HepG2 (cell line): Measurements from ENCODE around the gene CFTR. TPM values are rescaled to one million over a fixed set of nuclear protein-coding genes. Genes with fewer than 3 reads are reported as not detected.

Source experiments
- ATAC-seq: fragments of 200-7000 bp; cut with Tn5 transposase; 3 replicates; pipeline ENCODE4 v1.9.1; 2020; ENCODE audit warnings: mild to moderate bottlenecking, moderate library complexity
- BruUV-seq: library from RNA; stranded (reverse); fragments of 400-500 nt; replicated peaks from 2 replicates; lab custom pipeline; 2021; lab: Mats Ljungman, UMichigan
- CTCF ChIA-PET: fragments of 300-600 bp; formaldehyde crosslinking; extraction: SDS; loops from one replicate; lab custom pipeline; 2021; ENCODE audit warnings: low total read pairs, inconsistent platforms, low intra/inter-chr PET ratio; lab: Yijun Ruan, JAX
- POLR2A ChIA-PET: fragments of 350-600 bp; sonication (Branson Sonifier 250); formaldehyde crosslinking; loops from one replicate; lab custom pipeline; 2020; ENCODE audit warnings: antibody characterized with exemption, inconsistent platforms; lab: Yijun Ruan, JAX
- DNase-seq: peaks from one replicate; pipeline ENCODE4 v3.0.0-alpha.2; 2015; ENCODE audit warnings: low spot score
- FAIRE-seq: peaks from 3 replicates; lab custom pipeline; 2011; peaks lifted over from hg19 to GRCh38; lab: Jason Lieb, UNC
- H2AFZ ChIP-seq: one replicate; pipeline ENCODE4 v1.6.1; 2011; ENCODE audit warnings: low read length, inconsistent platforms
- H3K27ac ChIP-seq: fragments of 300-600 bp; 3 replicates; pipeline ENCODE4 v1.8.0; 2011; ENCODE audit warnings: mixed run types, mild to moderate bottlenecking, mixed read lengths, low read length, inconsistent platforms; ENCODE audit not compliant: insufficient read depth; ENCODE audit errors: extremely low read length
- H3K27me3 ChIP-seq, 2 experiments: fragments of 200-600 bp in 1 of 2; 2 replicates in 1 of 2; 3 replicates in 1 of 2; pipeline versions ENCODE4 v1.6.0 to v1.8.0; 2011; ENCODE audit warnings: low read length in 2 of 2, mild to moderate bottlenecking in 2 of 2, moderate library complexity in 2 of 2, inconsistent platforms in 1 of 2; ENCODE audit not compliant: insufficient read depth in 2 of 2, control insufficient read depth in 1 of 2
- H3K36me3 ChIP-seq, 2 experiments: fragments of 200-600 bp in 1 of 2; replicated peaks in 1 of 2; 2 replicates in 1 of 2; 3 replicates in 1 of 2; pipeline versions ENCODE4 v1.5.1 to v1.8.0; 2011; ENCODE audit warnings: low read length in 2 of 2, inconsistent platforms in 1 of 2; ENCODE audit not compliant: insufficient read depth in 2 of 2, control insufficient read depth in 1 of 2
- H3K4me1 ChIP-seq: 2 replicates; pipeline ENCODE4 v1.5.1; 2012; ENCODE audit warnings: low read length, inconsistent platforms; ENCODE audit not compliant: insufficient read depth
- H3K4me2 ChIP-seq: 2 replicates; pipeline ENCODE4 v1.6.0; 2011; ENCODE audit warnings: low read depth, low read length, inconsistent platforms
- H3K4me3 ChIP-seq, 3 experiments: fragments of 200-600 bp in 1 of 3; sonication (generic), shearing (Covaris generic) in 1 of 3; replicated peaks in 1 of 3; 2 replicates each; pipeline ENCODE4 v1.5.1; 2011 to 2016; ENCODE audit warnings: low read length in 3 of 3, inconsistent platforms in 2 of 3, low read depth in 2 of 3, mild to moderate bottlenecking in 2 of 3, control low read depth in 1 of 3, mixed read lengths in 1 of 3; ENCODE audit not compliant: insufficient read depth in 1 of 3
- H3K79me2 ChIP-seq: one replicate; pipeline ENCODE4 v1.6.1; 2011; ENCODE audit warnings: low read length, inconsistent platforms; ENCODE audit not compliant: insufficient read depth
- H3K9ac ChIP-seq: 2 replicates; pipeline ENCODE4 v1.6.0; 2011; ENCODE audit warnings: mild to moderate bottlenecking, low read depth, low read length, inconsistent platforms; ENCODE audit not compliant: insufficient read depth
- H3K9me3 ChIP-seq: 2 replicates; pipeline ENCODE4 v1.5.1; 2012; ENCODE audit warnings: mild to moderate bottlenecking, low read length
- H4K20me1 ChIP-seq: 2 replicates; pipeline ENCODE4 v1.6.0; 2011; ENCODE audit warnings: inconsistent platforms, mild to moderate bottlenecking, low read length, moderate library complexity; ENCODE audit not compliant: insufficient read depth
- FOXA1 ChIP-seq, 2 experiments: fragments of 450-650 bp in 1 of 2; sonication (generic) in 1 of 2; formaldehyde crosslinking in 1 of 2; IDR thresholded peaks; 2 replicates each; pipeline versions ENCODE4 v1.4.0 to v1.6.1; 2016 to 2020; ENCODE audit warnings: missing genetic modification reagents in 1 of 2
- PLRG1 ChIP-seq: fragments of 450-650 bp; conservative IDR thresholded peaks from 2 replicates; pipeline ENCODE4 v1.6.1; 2016
- SIX4 ChIP-seq: sonication (generic); formaldehyde crosslinking; IDR thresholded peaks from 2 replicates; pipeline ENCODE4 v1.4.0; 2020; ENCODE audit warnings: missing genetic modification reagents
- THYN1 ChIP-seq: sonication (generic); formaldehyde crosslinking; IDR thresholded peaks from 2 replicates; pipeline ENCODE4 v1.8.1; 2023; ENCODE audit warnings: low read depth, mild to moderate bottlenecking, moderate library complexity, missing genetic modification reagents, borderline replicate concordance
- ZNF143 ChIP-seq: sonication (generic); formaldehyde crosslinking; IDR thresholded peaks from 2 replicates; pipeline ENCODE4 v1.4.0; 2020; ENCODE audit warnings: missing genetic modification reagents
- in situ Hi-C: cut with HindIII; loops from 2 replicates; pipeline ENCODE4 v1.10.0; 2017; ENCODE audit warnings: low pct_unique_long_range_greater_than_20kb; ENCODE audit not compliant: extremely low pct_ligation_motif_present
- intact Hi-C: fragments of 100-400 bp; cut with micrococcal nuclease; formaldehyde crosslinking; loops from one replicate; pipeline ENCODE4 v1.10.0; 2022; ENCODE audit not compliant: unreplicated experiment
- polyA plus RNA-seq, 8 experiments: library from polyadenylated mRNA; depleted of rRNA in 3 of 8; stranded (reverse) in 7 of 8; unstranded in 1 of 8; fragments of >200 nt; fragmentation: Illumina TruSeq in 4 of 8; extraction: Trizol in 4 of 8; gene quantifications; 2 replicates each; pipeline versions ENCODE4 v1.2.1 to v1.2.3, GENCODE V29; 2011 to 2016; ENCODE audit warnings: low read depth in 4 of 8, missing spikeins in 1 of 8, mixed read lengths in 1 of 8; ENCODE audit not compliant: insufficient read depth in 1 of 8
- total RNA-seq, 5 experiments: library from RNA; depleted of rRNA; stranded (reverse); fragments of >200 nt; fragmentation: Illumina TruSeq; extraction: Trizol; gene quantifications; 2 replicates each; pipeline ENCODE4 v1.2.3, GENCODE V29; 2016; ENCODE audit warnings: low read depth in 1 of 5
- TF ChIP-seq, protein P1 (sequence below): sonication (generic); formaldehyde crosslinking; IDR thresholded peaks from 2 replicates; pipeline ENCODE4 v1.4.0; 2020; ENCODE audit warnings: mild to moderate bottlenecking, missing genetic modification reagents

Gene CFTR
- total and polyA plus RNA-seq, 2 of the 13 experiments (the other 11 are each of a cell fraction or from before 2014, with no cell fraction given), result not detected

DNA sequence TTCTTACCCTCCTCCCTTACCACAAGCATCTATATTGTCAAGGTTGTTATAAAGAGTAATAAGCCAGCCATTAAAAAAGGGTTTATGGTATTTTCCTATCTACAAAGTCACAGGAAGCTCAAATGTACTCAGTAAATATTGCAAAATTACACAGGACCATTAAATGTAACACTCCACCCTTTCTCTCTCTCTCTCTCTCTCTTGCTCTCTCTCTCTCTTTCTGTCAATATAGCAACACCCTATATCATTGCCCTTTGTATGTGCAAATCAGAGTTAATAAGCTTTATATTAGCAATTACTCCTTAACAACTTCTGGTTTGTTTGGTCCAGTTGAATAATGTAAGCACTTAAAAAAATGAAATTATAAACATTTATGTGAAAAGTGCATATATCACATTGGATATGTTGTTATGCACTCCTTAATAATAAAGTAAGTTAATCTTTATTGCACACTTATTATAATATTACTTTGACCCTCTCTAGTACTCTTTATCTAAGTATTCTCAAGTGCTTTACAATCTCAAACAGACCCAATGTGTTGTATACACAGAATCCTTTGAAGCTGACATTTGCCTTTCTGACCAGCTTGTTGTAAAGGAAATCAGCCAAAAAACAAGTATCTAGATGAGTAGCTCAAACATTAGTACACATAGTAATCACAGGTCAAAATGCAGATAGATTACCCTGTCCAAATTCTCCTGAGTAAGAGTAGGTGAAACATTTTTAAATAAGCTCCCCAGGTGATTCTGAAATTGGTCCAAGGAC, 93.2 kb downstream of the CFTR start:
- TF ChIP-seq FOXA1 (IDR thresholded peaks at IDR 0.05), result no peak
- TF ChIP-seq FOXA1 (CRISPR knock-in tag; IDR thresholded peaks at IDR 0.05), result peak; percentile 29; the same call in 1 of the 2 replicates
- TF ChIP-seq PLRG1, result no peak
- no peak for TF ChIP-seq ZNF143
- TF ChIP-seq, protein P1, sequence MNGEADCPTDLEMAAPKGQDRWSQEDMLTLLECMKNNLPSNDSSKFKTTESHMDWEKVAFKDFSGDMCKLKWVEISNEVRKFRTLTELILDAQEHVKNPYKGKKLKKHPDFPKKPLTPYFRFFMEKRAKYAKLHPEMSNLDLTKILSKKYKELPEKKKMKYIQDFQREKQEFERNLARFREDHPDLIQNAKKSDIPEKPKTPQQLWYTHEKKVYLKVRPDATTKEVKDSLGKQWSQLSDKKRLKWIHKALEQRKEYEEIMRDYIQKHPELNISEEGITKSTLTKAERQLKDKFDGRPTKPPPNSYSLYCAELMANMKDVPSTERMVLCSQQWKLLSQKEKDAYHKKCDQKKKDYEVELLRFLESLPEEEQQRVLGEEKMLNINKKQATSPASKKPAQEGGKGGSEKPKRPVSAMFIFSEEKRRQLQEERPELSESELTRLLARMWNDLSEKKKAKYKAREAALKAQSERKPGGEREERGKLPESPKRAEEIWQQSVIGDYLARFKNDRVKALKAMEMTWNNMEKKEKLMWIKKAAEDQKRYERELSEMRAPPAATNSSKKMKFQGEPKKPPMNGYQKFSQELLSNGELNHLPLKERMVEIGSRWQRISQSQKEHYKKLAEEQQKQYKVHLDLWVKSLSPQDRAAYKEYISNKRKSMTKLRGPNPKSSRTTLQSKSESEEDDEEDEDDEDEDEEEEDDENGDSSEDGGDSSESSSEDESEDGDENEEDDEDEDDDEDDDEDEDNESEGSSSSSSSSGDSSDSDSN (CRISPR knock-in tag), result no peak
- no peak for TF ChIP-seq THYN1 (CRISPR knock-in tag)
- no peak for TF ChIP-seq SIX4 (CRISPR knock-in tag)
- Histone ChIP-seq H3K36me3 (no peaks in the 10 kb centered on the region), H3K79me2 (no peaks in the 10 kb centered on the region), H3K4me1 (no peaks in the 10 kb centered on the region), H3K9me3 (no peaks in the 10 kb centered on the region), H3K4me2 (no peak overlapping the region), H3K27me3 (no peaks in the 10 kb centered on the region; a peak in 1 of 5 replicates), H4K20me1 (no peaks in the 10 kb centered on the region), H2AFZ (no peak overlapping the region), H3K27ac (no peak overlapping the region), H3K9ac (no peak overlapping the region), H3K4me3 (no peak overlapping the region)
- no TSS peak for BruUV-seq
- CTCF ChIA-PET, result no interaction called here
- POLR2A ChIA-PET, result no interaction called here
- intact Hi-C loops, result no loop called here
- DNase-seq, result no peak
- ATAC-seq, result no peak
- no peak for FAIRE-seq
- in situ Hi-C loops, result no loop called here
